GM19467 (cell line): ENCODE results near the gene ARHGEF37.
A peak's percentile ranks its signal among the peaks of the same experiment; 100 is the strongest.

Experiments
- ATAC-seq: cut with Tn5 transposase; IDR thresholded peaks from one replicate; pipeline ENCODE4 v1.9.1; 2021; ENCODE audit warnings: mild to moderate bottlenecking, moderate library complexity; ENCODE audit not compliant: unreplicated experiment

The ARHGEF37 gene

GRCh38 chr5:149598966-149599365 is 17.7 kb downstream of the ARHGEF37 start:
- no peak for ATAC-seq

DNA sequence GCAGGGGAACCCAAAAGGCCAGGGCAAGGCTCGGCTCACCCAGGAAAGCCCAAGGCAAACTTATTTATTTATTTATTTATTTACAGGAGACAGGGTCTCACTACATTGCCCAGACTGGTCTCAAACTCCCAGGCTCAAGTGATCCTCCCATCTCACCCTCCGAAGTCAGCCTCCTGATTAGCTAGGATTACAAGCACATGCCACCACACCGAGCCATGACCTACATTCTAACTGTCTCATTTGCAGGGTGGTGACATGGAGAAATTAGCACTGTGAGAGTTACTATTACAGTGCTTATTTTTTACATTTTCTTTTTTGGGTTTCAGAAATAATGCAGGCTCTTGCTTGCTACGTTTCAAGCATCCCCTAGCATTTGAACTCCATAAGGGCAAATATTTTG is 18.1 kb downstream of the ARHGEF37 start:
- ATAC-seq, result no peak

DNA sequence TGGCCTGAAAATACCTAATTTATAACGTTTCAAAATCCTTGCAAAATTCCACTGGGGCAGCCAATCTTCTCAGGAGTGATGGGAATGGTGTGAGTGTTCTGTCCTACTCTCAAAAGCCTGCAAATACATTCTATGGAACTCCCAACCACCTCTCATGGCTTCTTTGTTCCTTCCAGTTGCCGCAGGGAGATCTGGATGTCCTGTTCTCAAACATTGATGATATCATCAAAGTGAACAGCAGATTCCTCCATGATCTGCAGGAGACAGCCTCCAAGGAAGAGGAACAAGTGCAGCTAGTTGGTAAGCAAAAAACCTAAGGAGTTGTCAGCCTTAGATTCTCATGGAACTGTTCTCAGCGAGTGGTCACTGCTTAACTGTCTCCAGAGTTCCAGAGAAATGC is 19.6 kb downstream of the ARHGEF37 start:
- no peak for ATAC-seq

- no peak for ATAC-seq
These were observed 21.9 kb downstream of the ARHGEF37 start for GRCh38 chr5:149603210-149603609.

- ATAC-seq, result no peak
These were observed 22.6 kb downstream of the ARHGEF37 start for GRCh38 chr5:149603920-149604319.

DNA sequence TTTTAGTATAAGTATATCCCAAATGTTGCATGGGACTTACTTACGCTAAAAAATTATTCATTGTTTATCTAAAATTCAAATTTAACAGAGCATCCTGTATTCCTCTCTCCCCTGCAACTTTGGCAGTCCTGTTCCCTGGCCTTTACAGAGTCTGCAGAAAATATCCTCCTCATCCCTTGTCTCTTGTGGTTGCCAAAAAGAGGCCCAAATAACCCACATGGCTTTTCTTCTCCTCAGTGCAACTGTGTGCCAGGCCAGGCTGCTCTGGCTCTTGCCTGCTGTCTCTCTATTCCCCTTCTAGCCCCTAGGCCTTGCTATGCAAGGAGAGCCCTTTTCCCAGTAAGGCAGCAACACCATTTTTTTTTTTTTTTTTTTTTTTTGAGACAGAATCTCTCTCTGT is 23.0 kb downstream of the ARHGEF37 start:
- no peak for ATAC-seq

GRCh38 chr5:149605354-149605997 is 24.2 kb downstream of the ARHGEF37 start:
- no peak for ATAC-seq

DNA sequence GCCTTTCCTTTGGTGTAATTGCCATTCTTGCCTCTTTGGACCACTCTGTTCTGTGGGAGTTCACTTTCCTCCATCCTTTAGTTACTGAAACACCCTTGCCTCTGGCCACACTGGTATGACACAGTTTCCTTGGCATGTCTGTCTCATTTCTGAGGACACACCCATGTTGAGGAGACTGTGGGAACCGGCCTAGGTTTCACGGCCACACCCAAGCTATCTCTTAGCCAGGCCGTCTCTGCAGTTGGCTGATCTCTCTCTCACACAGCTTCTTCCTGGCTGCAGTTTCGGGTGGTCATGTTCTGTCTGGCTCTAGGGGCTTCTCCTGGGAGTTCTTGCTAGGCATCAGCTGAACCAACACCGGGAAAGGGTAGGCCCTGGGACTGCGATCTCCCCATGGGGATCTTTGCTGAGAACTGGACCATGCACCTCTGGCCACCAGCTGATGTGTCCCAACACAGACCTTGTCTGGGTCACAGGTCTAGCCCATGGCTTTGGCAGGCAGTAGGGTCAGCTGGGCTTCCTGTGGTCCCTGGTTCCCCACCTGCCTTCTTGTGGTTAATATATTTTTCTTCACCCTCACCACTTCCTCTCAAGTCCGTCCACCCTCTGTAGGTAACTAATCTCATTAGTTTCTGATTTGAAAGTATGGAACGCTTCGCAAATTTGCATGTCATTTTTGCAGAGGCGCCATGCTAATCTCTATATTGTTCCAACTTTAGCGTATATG is 24.9 kb downstream of the ARHGEF37 start:
- peak; percentile 98 for ATAC-seq

GRCh38 chr5:149608936-149609545 is 27.7 kb downstream of the ARHGEF37 start:
- no peak for ATAC-seq

DNA sequence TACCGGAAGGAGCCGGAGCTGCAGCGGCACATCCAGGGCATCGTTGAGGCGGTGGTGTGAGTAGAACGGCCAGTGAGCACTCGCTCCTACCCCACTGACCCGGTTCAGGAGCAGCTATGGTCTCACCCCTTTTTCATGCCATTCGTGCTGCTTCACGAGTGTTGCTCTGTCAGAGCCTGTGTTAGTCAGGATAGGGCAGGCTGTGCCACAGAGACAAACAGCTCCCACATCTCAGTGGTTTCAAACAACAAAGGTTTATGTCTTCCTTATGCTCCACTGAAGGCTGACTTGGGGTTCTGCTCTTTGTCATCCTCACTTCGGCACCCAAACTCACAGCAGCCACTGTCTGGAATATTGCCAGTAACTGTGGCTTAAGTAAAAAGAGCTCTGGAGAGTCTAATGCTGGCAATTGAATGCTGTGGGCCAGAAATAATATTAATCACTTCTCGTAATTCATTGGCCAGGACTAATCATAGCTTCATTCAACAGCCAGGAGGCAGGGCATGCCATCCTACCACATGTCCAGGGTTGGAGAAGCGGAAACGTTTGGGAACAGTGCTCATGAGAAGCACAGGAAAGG is 28.4 kb downstream of the ARHGEF37 start:
- ATAC-seq, result no peak

- ATAC-seq, result no peak
These were observed 29.4 kb downstream of the ARHGEF37 start for GRCh38 chr5:149610589-149611255.

DNA sequence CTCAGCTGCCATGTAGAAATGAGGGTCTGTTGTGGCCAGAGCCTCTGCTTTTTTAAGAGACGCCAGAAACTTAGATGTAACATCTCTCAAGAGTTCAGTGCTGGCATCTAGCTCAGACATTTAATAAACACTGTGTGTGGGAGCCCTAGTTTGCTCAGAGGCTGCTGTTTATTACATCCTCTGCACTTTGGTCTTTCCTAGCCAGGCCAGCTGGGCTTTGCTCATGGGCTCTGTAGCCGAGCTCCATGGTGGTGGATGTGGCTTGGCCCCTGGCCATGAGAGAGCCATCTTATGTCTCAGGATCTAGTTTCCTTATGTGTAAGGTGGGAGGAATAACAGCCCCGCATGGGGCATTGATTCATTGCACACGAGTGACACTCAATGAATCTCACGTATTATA is 30.0 kb downstream of the ARHGEF37 start:
- no peak for ATAC-seq

DNA sequence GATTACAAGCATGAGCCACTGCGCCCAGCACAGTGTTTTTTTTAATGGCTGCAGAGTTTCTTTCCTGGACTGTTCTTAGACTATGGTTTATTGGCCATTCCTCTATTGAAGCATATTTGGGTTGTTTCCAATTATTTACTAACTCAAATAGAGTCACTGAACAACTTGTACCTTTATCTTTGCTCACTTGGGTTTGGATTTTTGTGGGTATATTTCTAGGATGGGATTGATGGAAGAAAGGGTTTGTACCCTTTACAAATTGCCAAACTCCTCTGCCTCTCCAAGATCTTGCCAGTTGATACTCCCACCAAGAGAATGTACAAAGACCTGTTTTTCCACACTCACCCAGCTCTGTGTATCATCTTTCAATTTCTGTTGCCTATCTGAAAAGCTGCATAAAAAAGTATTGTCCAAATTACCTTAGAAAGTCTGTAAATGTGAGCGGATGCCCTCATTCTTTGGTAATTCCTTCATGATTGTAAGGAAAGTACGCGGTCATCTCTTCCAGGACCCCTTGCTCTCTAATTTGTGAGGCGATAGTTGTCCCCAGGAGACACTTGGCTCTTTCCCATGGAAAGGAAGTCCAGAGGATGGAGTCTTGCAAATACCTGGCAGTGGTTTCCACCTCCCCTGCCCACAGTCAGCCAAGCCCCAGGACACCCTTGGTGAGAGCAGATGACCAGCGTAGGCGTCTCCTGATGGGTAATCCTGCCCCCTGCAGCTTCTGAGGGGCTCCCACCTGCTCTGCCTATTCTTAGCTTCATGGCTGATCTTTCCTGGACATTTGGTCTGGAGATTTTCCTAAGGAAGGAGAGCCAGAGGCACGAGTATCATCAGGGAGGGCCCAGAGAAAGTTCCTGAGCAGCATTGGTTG is 33.0 kb downstream of the ARHGEF37 start:
- no peak for ATAC-seq

- no peak for ATAC-seq
These were observed 34.7 kb downstream of the ARHGEF37 start for GRCh38 chr5:149615976-149616375.

GRCh38 chr5:149616727-149617285 is 35.5 kb downstream of the ARHGEF37 start:
- peak; percentile 54 for ATAC-seq

GRCh38 chr5:149617760-149618306 is 36.5 kb downstream of the ARHGEF37 start:
- no peak for ATAC-seq

DNA sequence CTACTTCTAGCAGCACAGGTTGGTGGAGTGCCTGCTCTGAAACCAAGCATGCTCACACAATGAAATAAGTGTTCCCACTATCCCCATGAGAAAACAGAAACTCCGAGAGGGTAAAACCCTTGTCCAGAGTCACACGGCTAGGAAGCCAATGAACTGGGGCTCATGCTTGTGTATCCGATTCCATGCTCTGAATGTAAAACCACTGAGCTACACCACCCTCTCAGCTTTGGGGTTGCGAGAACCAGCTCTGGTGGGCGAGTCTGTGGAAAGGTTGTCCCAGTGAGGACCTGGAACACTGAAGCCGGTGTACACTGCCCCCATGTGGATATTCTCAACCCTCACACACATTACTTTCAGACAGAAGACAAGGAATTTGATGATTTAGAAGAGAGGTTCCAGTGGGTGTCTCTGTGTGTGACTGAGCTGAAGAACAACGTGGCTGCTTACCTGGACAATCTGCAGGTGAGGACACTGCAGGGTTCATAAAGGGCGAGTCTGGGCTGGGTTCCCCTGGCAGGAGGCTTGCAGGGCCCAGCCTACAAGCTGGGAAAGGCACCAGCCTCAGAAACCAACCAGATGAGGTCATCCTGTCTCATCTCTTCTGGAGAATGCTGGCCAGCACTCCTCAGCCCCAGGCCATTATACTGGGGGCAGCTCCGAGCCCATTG is 37.4 kb downstream of the ARHGEF37 start:
- ATAC-seq, result no peak

DNA sequence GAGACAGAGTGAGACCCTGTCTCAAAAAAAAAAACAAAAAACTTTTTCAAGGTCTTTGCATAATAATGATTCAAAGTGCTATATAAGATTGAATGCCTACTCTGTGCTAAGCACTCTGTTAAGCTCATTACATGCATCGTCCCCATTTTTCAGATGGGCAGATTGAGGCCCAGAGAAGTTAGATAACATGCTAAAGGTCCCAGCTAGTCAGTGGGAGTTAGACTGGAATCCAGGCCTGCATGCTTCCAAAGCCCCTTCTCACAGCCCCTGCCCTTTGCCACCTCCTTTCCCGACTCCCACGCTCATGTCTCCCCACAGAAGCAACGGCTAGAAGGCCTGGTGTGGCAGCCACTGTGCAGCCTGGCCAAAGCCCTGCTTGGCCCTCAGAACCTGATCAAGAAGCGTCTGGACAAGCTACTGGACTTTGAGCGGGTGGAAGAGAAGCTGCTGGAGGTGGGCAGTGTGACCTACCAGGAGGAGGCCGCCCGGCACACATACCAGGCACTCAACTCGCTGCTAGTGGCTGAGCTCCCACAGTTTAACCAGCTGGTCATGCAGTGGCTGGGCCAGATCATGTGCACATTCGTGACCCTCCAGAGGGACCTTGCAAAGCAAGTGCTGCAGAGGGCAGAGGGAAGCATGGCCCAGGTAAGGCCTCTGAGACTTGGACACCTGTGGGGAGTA is 40.3 kb downstream of the ARHGEF37 start:
- ATAC-seq, result no peak

DNA sequence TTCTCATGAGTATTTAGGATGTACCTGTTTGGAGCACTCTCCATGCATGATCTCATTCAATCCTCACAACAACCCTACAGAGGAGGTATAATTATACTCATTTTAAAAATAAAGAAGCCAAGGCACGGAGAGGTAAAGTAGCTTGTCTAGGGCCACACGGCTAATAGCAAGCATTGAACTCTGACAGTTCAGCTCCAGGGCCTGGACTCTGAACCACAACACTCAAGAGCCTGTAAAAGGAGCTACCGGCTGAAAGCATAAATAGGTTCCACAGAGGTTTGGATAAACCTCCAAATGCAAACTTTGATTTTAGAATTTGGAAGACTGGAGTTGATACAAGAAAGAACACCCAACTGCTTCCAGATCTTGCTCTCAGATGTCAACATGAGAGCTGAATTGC is 41.2 kb downstream of the ARHGEF37 start:
- ATAC-seq, result no peak
